H1 (cell line): Measurements from ENCODE around the gene MAPK8IP3. TPM values are rescaled to one million over a fixed set of nuclear protein-coding genes. Genes with fewer than 3 reads are reported as not detected.

Experiments
- CTCF ChIA-PET: fragments of 300-600 bp; sonication (Branson Sonifier 250); formaldehyde crosslinking; loops from one replicate; lab custom pipeline; 2021; ENCODE audit not compliant: partially characterized antibody; lab: Charles Lee
- POLR2A ChIA-PET: fragments of 300-600 bp; sonication (Branson Sonifier 250); formaldehyde crosslinking; loops from one replicate; lab custom pipeline; 2021; ENCODE audit warnings: inconsistent platforms; ENCODE audit not compliant: partially characterized antibody; lab: Charles Lee
- DNase-seq, 2 experiments: peaks; one replicate each; pipeline versions ENCODE4 v3.0.0 to v3.0.0-alpha.2; 2010 to 2022; ENCODE audit warnings: low spot score in 2 of 2, low read depth in 1 of 2, mixed read lengths in 1 of 2
- FAIRE-seq: peaks from 2 replicates; lab custom pipeline; 2011; peaks lifted over from hg19 to GRCh38; lab: Jason Lieb, UNC
- H2AFZ ChIP-seq: 2 replicates; pipeline ENCODE4 v1.8.1; 2012; ENCODE audit warnings: low read length, inconsistent platforms
- H2AK5ac ChIP-seq: 2 replicates; pipeline ENCODE4 v1.6.1; 2013; ENCODE audit warnings: low read depth, low read length
- H2BK120ac ChIP-seq: replicated peaks from 2 replicates; pipeline ENCODE3; 2013; ENCODE audit warnings: low read depth, low read length, inconsistent platforms
- H2BK12ac ChIP-seq: 2 replicates; pipeline ENCODE4 v1.6.1; 2013; ENCODE audit warnings: low read depth, low read length
- H2BK15ac ChIP-seq: 2 replicates; pipeline ENCODE4 v1.6.1; 2013; ENCODE audit warnings: low read length
- H2BK20ac ChIP-seq: 2 replicates; pipeline ENCODE4 v1.6.1; 2013; ENCODE audit warnings: low read length
- H2BK5ac ChIP-seq: 2 replicates; pipeline ENCODE4 v1.6.1; 2013; ENCODE audit warnings: low read depth, low read length
- H3K14ac ChIP-seq: 2 replicates; pipeline ENCODE4 v1.6.1; 2013; ENCODE audit warnings: inconsistent platforms; ENCODE audit not compliant: insufficient read length
- H3K18ac ChIP-seq: 2 replicates; pipeline ENCODE4 v1.6.1; 2013; ENCODE audit warnings: low read length; ENCODE audit errors: extremely low read depth
- H3K23ac ChIP-seq: 2 replicates; pipeline ENCODE4 v1.6.1; 2013; ENCODE audit warnings: inconsistent platforms; ENCODE audit not compliant: insufficient read length
- H3K23me2 ChIP-seq: 2 replicates; pipeline ENCODE4 v1.6.1; 2013; ENCODE audit warnings: low read depth, low read length
- H3K27ac ChIP-seq: 2 replicates; pipeline ENCODE4 v1.6.1; 2011; ENCODE audit warnings: low read depth, low read length, inconsistent platforms
- H3K27me3 ChIP-seq, 4 experiments: replicated peaks in 1 of 4; 1 replicate in 1 of 4; 2 replicates in 3 of 4; pipeline versions ENCODE4 v1.6.1 to v1.8.1; 2011 to 2013; ENCODE audit warnings: low read length in 3 of 4, mild to moderate bottlenecking in 3 of 4, inconsistent platforms in 2 of 4, mixed read lengths in 2 of 4, moderate library complexity in 1 of 4; ENCODE audit not compliant: control insufficient read depth in 3 of 4, insufficient read depth in 3 of 4; ENCODE audit errors: extremely low read depth in 1 of 4
- H3K36me3 ChIP-seq, 4 experiments: 2 replicates each; pipeline versions ENCODE4 v1.6.1 to v1.8.1; 2011 to 2013; ENCODE audit warnings: mild to moderate bottlenecking in 4 of 4, low read length in 3 of 4, moderate library complexity in 2 of 4, control low read depth in 1 of 4, inconsistent platforms in 1 of 4; ENCODE audit not compliant: insufficient read depth in 4 of 4, control insufficient read depth in 2 of 4
- H3K4ac ChIP-seq: replicated peaks from 2 replicates; pipeline ENCODE3; 2013; ENCODE audit warnings: low read length, low read depth, mixed read lengths, inconsistent platforms; ENCODE audit not compliant: insufficient read length
- H3K4me1 ChIP-seq, 4 experiments: replicated peaks in 1 of 4; 1 replicate in 1 of 4; 2 replicates in 3 of 4; pipeline versions ENCODE4 v1.6.1 to v1.8.1; 2011 to 2013; ENCODE audit warnings: low read length in 3 of 4, inconsistent platforms in 2 of 4, mixed read lengths in 1 of 4; ENCODE audit not compliant: insufficient read depth in 4 of 4, control insufficient read depth in 3 of 4
- H3K4me2 ChIP-seq, 2 experiments: 2 replicates each; pipeline versions ENCODE4 v1.6.1 to v1.8.1; 2011 to 2013; ENCODE audit warnings: low read depth in 2 of 2, low read length in 2 of 2, control low read depth in 1 of 2, inconsistent platforms in 1 of 2, mild to moderate bottlenecking in 1 of 2; ENCODE audit not compliant: insufficient read depth in 1 of 2
- H3K4me3 ChIP-seq, 4 experiments: fragments of 200-600, 300-600 bp in 1 of 4; sonication (generic), shearing (Covaris generic), sonication (Bioruptor Twin) in 1 of 4; 2 replicates each; pipeline versions ENCODE4 v1.5.1 to v1.8.1; 2011 to 2016; ENCODE audit warnings: low read length in 4 of 4, low read depth in 3 of 4, control low read depth in 2 of 4, inconsistent platforms in 2 of 4, mild to moderate bottlenecking in 2 of 4, mixed read lengths in 1 of 4, moderate library complexity in 1 of 4; ENCODE audit not compliant: insufficient read depth in 2 of 4; ENCODE audit errors: extremely low read depth in 1 of 4
- H3K56ac ChIP-seq: replicated peaks from 2 replicates; pipeline ENCODE3; 2013; ENCODE audit warnings: low read depth, mild to moderate bottlenecking, mixed read lengths, low read length, inconsistent platforms; ENCODE audit not compliant: insufficient read length
- H3K79me1 ChIP-seq: 2 replicates; pipeline ENCODE4 v1.6.1; 2013; ENCODE audit warnings: low read depth, low read length, control low read depth
- H3K79me2 ChIP-seq, 2 experiments: 2 replicates each; pipeline versions ENCODE4 v1.6.1 to v1.8.1; 2012 to 2013; ENCODE audit warnings: low read length in 2 of 2, mild to moderate bottlenecking in 2 of 2, inconsistent platforms in 1 of 2; ENCODE audit not compliant: insufficient read depth in 2 of 2, control insufficient read depth in 1 of 2
- H3K9ac ChIP-seq, 4 experiments: replicated peaks in 1 of 4; 1 replicate in 1 of 4; 2 replicates in 3 of 4; pipeline versions ENCODE4 v1.6.1 to v1.8.1; 2011 to 2013; ENCODE audit warnings: low read depth in 3 of 4, low read length in 3 of 4, control low read depth in 2 of 4, mild to moderate bottlenecking in 2 of 4, moderate library complexity in 2 of 4, inconsistent platforms in 1 of 4; ENCODE audit errors: extremely low read depth in 1 of 4
- H3K9me3 ChIP-seq, 2 experiments: 2 replicates each; pipeline versions ENCODE4 v1.6.1 to v1.8.1; 2012 to 2013; ENCODE audit warnings: mild to moderate bottlenecking in 2 of 2, moderate library complexity in 2 of 2, control low read depth in 1 of 2, inconsistent platforms in 1 of 2, low read depth in 1 of 2, low read length in 1 of 2, mixed read lengths in 1 of 2; ENCODE audit not compliant: insufficient read depth in 2 of 2
- H4K20me1 ChIP-seq, 2 experiments: replicated peaks in 1 of 2; 2 replicates each; pipeline versions ENCODE3 to v1.8.1; 2011 to 2013; ENCODE audit warnings: inconsistent platforms in 2 of 2, low read length in 2 of 2, mild to moderate bottlenecking in 1 of 2; ENCODE audit not compliant: insufficient read depth in 2 of 2, control insufficient read depth in 1 of 2
- H4K5ac ChIP-seq: 2 replicates; pipeline ENCODE4 v1.6.1; 2013; ENCODE audit warnings: low read length, low read depth, mixed read lengths, inconsistent platforms; ENCODE audit not compliant: insufficient read length
- H4K8ac ChIP-seq: 2 replicates; pipeline ENCODE4 v1.8.0; 2013; ENCODE audit warnings: mild to moderate bottlenecking, moderate library complexity, low read length, inconsistent platforms; ENCODE audit not compliant: insufficient read depth; ENCODE audit errors: extremely low read depth
- H4K91ac ChIP-seq: replicated peaks from 2 replicates; pipeline ENCODE3; 2013; ENCODE audit warnings: low read length, mixed read lengths, inconsistent platforms; ENCODE audit not compliant: insufficient read length
- CREB1 ChIP-seq: IDR thresholded peaks from 2 replicates; pipeline ENCODE4 v1.6.1; 2012; ENCODE audit warnings: inconsistent platforms
- EP300 ChIP-seq, 2 experiments: IDR thresholded peaks; 1 replicate in 1 of 2; 2 replicates in 1 of 2; pipeline ENCODE4 v1.6.1; 2011 to 2012; ENCODE audit warnings: low read depth in 2 of 2, low read length in 2 of 2, mild to moderate bottlenecking in 2 of 2, borderline replicate concordance in 1 of 2, inconsistent platforms in 1 of 2, moderate library complexity in 1 of 2
- HDAC2 ChIP-seq, 2 experiments: fragments of 300-600 bp in 1 of 2; sonication (generic) in 1 of 2; IDR thresholded peaks; 2 replicates each; pipeline ENCODE4 v1.6.1; 2011 to 2012; ENCODE audit warnings: low read depth in 2 of 2, low read length in 2 of 2, mild to moderate bottlenecking in 2 of 2, moderate library complexity in 2 of 2, borderline replicate concordance in 1 of 2, inconsistent platforms in 1 of 2
- HDAC6 ChIP-seq: IDR thresholded peaks from one replicate; pipeline ENCODE4 v1.7.1; 2012; ENCODE audit warnings: low read depth, mild to moderate bottlenecking, inconsistent platforms, low read length, moderate library complexity
- MAX ChIP-seq: IDR thresholded peaks from 2 replicates; pipeline ENCODE4 v1.6.1; 2012; ENCODE audit warnings: inconsistent platforms
- RBBP5 ChIP-seq: IDR thresholded peaks from 2 replicates; pipeline ENCODE4 v1.7.1; 2012; ENCODE audit warnings: low read depth, mild to moderate bottlenecking, inconsistent platforms, low read length, moderate library complexity, borderline replicate concordance
- RNF2 ChIP-seq: fragments of 200-900, 300-1000 bp; sonication (generic); IDR thresholded peaks from 2 replicates; pipeline ENCODE4 v1.7.1; 2016; ENCODE audit warnings: borderline replicate concordance, low read depth, mild to moderate bottlenecking, antibody characterized with exemption, low read length; ENCODE audit not compliant: poor library complexity, severe bottlenecking; ENCODE audit errors: missing control alignments
- SP4 ChIP-seq: IDR thresholded peaks from 2 replicates; pipeline ENCODE4 v1.6.1; 2012; ENCODE audit warnings: low read length, inconsistent platforms
- WGBS, 2 experiments: shearing (Covaris generic) in 1 of 2; methylation state at CpG; one replicate each; pipeline versions ENCODE4 v1.1.6 to v1.1.7; 2013 to 2015; ENCODE audit warnings: low lambda C conversion rate in 2 of 2, mixed read lengths in 2 of 2, inconsistent platforms in 1 of 2, low coverage in 1 of 2, missing lambda C conversion rate in 1 of 2; ENCODE audit not compliant: insufficient replicate concordance in 2 of 2, insufficient coverage in 1 of 2, insufficient read length in 1 of 2; ENCODE audit errors: extremely low coverage in 1 of 2, missing lambda C conversion rate in 1 of 2; 5-methylcytosine and 5-hydroxymethylcytosine counted together
- polyA plus RNA-seq, 7 experiments: library from polyadenylated mRNA; depleted of rRNA in 3 of 7; stranded (reverse) in 5 of 7; unstranded in 2 of 7; fragments of >200 nt in 5 of 7; fragments of 200-250 nt in 2 of 7; gene quantifications; 1 replicate in 5 of 7; 2 replicates in 1 of 7; 4 replicates in 1 of 7; pipeline versions ENCODE4 v1.2.1 to v1.2.3, GENCODE V29; 2011 to 2013; ENCODE audit warnings: missing spikeins in 2 of 7, mixed read lengths in 2 of 7
- total RNA-seq: library from RNA; stranded (reverse); fragmentation: NEBNext Ultra II Directional; extraction: Animal tissue kit (Norgen Biotek cat#: 25700); gene quantifications from 2 replicates; pipeline ENCODE4 v1.2.1, GENCODE V29; 2021

Gene MAPK8IP3
- total and polyA plus RNA-seq, 2 of the 8 experiments (the other 6 are each of a cell fraction or from before 2014, with no cell fraction given), result 16.9 to 43.4 TPM

- H2BK15ac ChIP-seq, result no peak overlapping the region; the same call in 1 of the 2 replicates
- H3K79me2 ChIP-seq, result no peaks in the 10 kb centered on the region; a peak in 2 of 4 replicates
- CTCF ChIA-PET, result interaction anchor here (0.5 to 1.2 kb wide), 5 partner anchors 25 to 395 kb away, joined by 3 to 5 read pairs (median 3); no protein-coding TSS in a partner anchor
- no peaks in the 10 kb centered on the region for H3K23me2 ChIP-seq
- no peak overlapping the region; the same call in 1 of the 2 replicates for H4K8ac ChIP-seq
- no peak overlapping the region for H4K91ac ChIP-seq
- 0 out of 7 replicates have a peak, but pooled peaks cover 0 to 2% (median 0%) of the 10 kb centered on the region in 4 experiments for H3K4me1 ChIP-seq
- no peak for FAIRE-seq
- H3K9me3 ChIP-seq, result no peaks in the 10 kb centered on the region
- no peak overlapping the region for H2AK5ac ChIP-seq
- no peaks in the 10 kb centered on the region for H3K27me3 ChIP-seq
- peak overlapping the region; percentile 15; the same call in 1 of the 2 replicates for H2BK5ac ChIP-seq
- peaks cover 5% of the 10 kb centered on the region for H3K79me1 ChIP-seq
- 0 out of 2 replicates have a peak overlapping the region, but pooled peaks have one; percentile 71 for H2BK12ac ChIP-seq
- POLR2A ChIA-PET, result interaction anchor here (0.8 kb wide), 1 partner anchor 24 kb away, joined by 3 read pairs; no protein-coding TSS in a partner anchor
- H2BK120ac ChIP-seq, result no peak overlapping the region
- no peak overlapping the region for H4K5ac ChIP-seq
- no peak overlapping the region for H3K9ac ChIP-seq
- H3K14ac ChIP-seq, result no peak overlapping the region
- peaks cover 0 to 4% (median 1%) of the 10 kb centered on the region in 4 experiments; a peak in 4 of 8 replicates for H3K36me3 ChIP-seq
- H3K4ac ChIP-seq, result no peak overlapping the region
- no peak overlapping the region for H3K18ac ChIP-seq
- peaks cover 0 to 15% of the 10 kb centered on the region in 2 experiments for H4K20me1 ChIP-seq
- H3K23ac ChIP-seq, result no peak overlapping the region
- H3K27ac ChIP-seq, result no peak overlapping the region
- no peak overlapping the region for H3K4me3 ChIP-seq
- H3K56ac ChIP-seq, result no peak overlapping the region
- WGBS, 2 experiments, result 94% methylated on average over 32 of the region's 32 CpGs; no CpG with 5 or more reads in 1 of the 2 experiments
- no peak overlapping the region for H2BK20ac ChIP-seq
- H2AFZ ChIP-seq, result no peak overlapping the region
- DNase-seq, result no peak
- no peak overlapping the region for H3K4me2 ChIP-seq
- TF ChIP-seq HDAC6, result no peak
- no peak for TF ChIP-seq CREB1
- TF ChIP-seq RNF2, result no peak
- TF ChIP-seq RBBP5, result no peak
- no peak for TF ChIP-seq SP4
- TF ChIP-seq MAX, result no peak
- no peak for TF ChIP-seq HDAC2 (IDR thresholded peaks at IDR 0.05; ENCODE audit: borderline replicate concordance in 1 of 2, low read depth in 2 of 2, low read length in 2 of 2)
- TF ChIP-seq EP300 (IDR thresholded peaks at IDR 0.05; ENCODE audit: borderline replicate concordance in 1 of 2, low read depth in 2 of 2, low read length in 2 of 2), result no peak
Measured at GRCh38 chr16:1726661-1727502, 20.9 kb downstream of the MAPK8IP3 start.
